Right lobe of liver (tissue), 4 donors: ENCODE data around the gene MCAT.

Experiments
- POLR2A ChIP-seq: fragments of 450-650 bp; IDR thresholded peaks from one replicate; pipeline ENCODE4 v1.6.1; 2017; ENCODE audit warnings: antibody characterized with exemption, mild to moderate bottlenecking
- TF ChIP-seq, protein P1 (sequence below), 4 donors: fragments of 200-600 bp in 3 of 4; fragments of 450-650 bp in 1 of 4; IDR thresholded peaks; one replicate each; pipeline versions ENCODE4 v1.5.1 to v1.8.0; 2016 to 2022; ENCODE audit warnings: antibody characterized with exemption in 4 of 4, mild to moderate bottlenecking in 2 of 4
- donor health status: DM: no; HTN: no; CAD: no.
- donor health status: DM: no; HTN: no; CAD: no.
- donor health status: DM: no; HTN: yes; CAD: no.

DNA sequence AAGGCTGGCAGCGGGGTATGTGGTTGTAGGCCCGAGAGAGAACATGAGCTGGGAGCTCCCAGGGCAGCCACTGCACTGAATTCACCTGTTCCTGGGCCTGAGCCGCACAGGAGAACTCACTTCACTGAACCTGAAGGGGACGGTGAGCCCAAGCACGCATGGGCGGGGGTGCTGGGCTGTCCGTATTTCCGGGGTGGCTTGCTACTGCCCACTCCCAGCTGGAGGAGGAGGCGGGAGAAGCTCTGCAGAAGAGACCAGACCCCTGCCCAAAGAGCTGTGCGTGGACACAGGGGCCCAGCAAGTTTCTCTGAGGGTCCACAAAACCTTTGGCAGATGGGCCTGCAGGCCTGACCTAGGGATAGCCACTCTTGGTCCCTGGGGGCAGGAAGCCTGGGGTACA lies 38.9 kb upstream of the MCAT start:
- TF ChIP-seq, protein P1, sequence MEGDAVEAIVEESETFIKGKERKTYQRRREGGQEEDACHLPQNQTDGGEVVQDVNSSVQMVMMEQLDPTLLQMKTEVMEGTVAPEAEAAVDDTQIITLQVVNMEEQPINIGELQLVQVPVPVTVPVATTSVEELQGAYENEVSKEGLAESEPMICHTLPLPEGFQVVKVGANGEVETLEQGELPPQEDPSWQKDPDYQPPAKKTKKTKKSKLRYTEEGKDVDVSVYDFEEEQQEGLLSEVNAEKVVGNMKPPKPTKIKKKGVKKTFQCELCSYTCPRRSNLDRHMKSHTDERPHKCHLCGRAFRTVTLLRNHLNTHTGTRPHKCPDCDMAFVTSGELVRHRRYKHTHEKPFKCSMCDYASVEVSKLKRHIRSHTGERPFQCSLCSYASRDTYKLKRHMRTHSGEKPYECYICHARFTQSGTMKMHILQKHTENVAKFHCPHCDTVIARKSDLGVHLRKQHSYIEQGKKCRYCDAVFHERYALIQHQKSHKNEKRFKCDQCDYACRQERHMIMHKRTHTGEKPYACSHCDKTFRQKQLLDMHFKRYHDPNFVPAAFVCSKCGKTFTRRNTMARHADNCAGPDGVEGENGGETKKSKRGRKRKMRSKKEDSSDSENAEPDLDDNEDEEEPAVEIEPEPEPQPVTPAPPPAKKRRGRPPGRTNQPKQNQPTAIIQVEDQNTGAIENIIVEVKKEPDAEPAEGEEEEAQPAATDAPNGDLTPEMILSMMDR (IDR thresholded peaks at IDR 0.05): no peak
- no peak for TF ChIP-seq POLR2A
